Measurements from ENCODE around the gene CCDC106. TPM values are rescaled to one million over a fixed set of nuclear protein-coding genes. Genes with fewer than 3 reads are reported as not detected.

Gene CCDC106
- total RNA-seq, 1 experiment from 2014 or later = 19.9 TPM

DNA sequence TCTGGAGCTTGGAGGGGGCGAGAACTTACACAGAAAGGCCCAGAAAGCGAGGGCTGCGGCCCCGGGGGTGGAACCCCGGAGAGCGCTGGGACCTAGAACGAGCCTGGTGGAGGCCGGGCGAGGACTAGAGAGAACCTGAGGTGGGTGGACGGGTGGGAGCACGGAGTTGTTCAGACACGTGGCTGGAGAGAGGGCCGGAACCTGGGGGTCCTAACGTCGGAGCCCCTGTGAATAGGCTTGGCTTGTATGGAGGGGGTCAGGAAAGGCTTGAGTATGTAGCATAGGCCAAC, 4.2 kb upstream of the CCDC106 start:
- Histone ChIP-seq H2BK15ac (ENCODE audit: low read depth, low read length) (no peak overlapping the region), H3K79me2 (ENCODE audit: insufficient read depth, low read length) (peaks cover 7% of the 10 kb centered on the region; the same call in 1 of the 2 replicates), H3K23ac (ENCODE audit: insufficient read length, low read depth, low read length) (no peak overlapping the region), H2BK120ac (ENCODE audit: low read depth, low read length, poor library complexity, severe bottlenecking) (no peak overlapping the region), H3K79me1 (ENCODE audit: insufficient read depth, low read depth, low read length, poor library complexity, severe bottlenecking) (peaks cover 3% of the 10 kb centered on the region), H3K18ac (ENCODE audit: insufficient read length, low read depth, low read length) (no peak overlapping the region), H3K27me3 (ENCODE audit: insufficient read depth, low read length) (no peaks in the 10 kb centered on the region), H3K27ac (ENCODE audit: insufficient read length, low read depth, low read length) (no peak overlapping the region), H3K4me1 (ENCODE audit: insufficient read depth, low read length) (no peaks in the 10 kb centered on the region), H4K20me1 (ENCODE audit: control insufficient read depth, insufficient read depth, insufficient read length) (no peaks in the 10 kb centered on the region), H2BK5ac (ENCODE audit: insufficient read length, low read length) (no peak overlapping the region), H4K5ac (ENCODE audit: insufficient read length, low read depth, low read length) (no peak overlapping the region), H3K4me2 (ENCODE audit: insufficient read depth, insufficient read length, low read length) (peak overlapping the region; percentile 73), H2BK20ac (ENCODE audit: low read depth, low read length, poor library complexity, severe bottlenecking) (no peak overlapping the region), H2AK5ac (ENCODE audit: insufficient read length, low read length) (no peak overlapping the region), H3T11ph (ENCODE audit: low read length) (no peak overlapping the region), H3K9me3 (ENCODE audit: control insufficient read depth, low read depth, low read length) (no peaks in the 10 kb centered on the region), H2AFZ (ENCODE audit: low read length) (no peak overlapping the region), H3K14ac (ENCODE audit: insufficient read depth, low read length) (no peak overlapping the region; the same call in 1 of the 2 replicates), H3K9ac (ENCODE audit: extremely low read depth, insufficient read length, low read length) (peak overlapping the region; percentile 70), H4K91ac (ENCODE audit: insufficient read length, low read depth, low read length) (no peak overlapping the region), H3K4ac (ENCODE audit: low read depth, low read length) (no peak overlapping the region), H3K23me2 (ENCODE audit: insufficient read length, low read depth, low read length, poor library complexity, severe bottlenecking) (peaks cover 40% of the 10 kb centered on the region), H2BK12ac (ENCODE audit: insufficient read length, low read depth, low read length) (no peak overlapping the region), H4K8ac (replicated peaks; ENCODE audit: insufficient read length, low read depth, low read length) (no peak overlapping the region), H3K56ac (ENCODE audit: insufficient read length, low read depth, low read length) (no peak overlapping the region)
- Mint-ChIP-seq H3K9me3 (peaks cover 0 to 4% of the 10 kb centered on the region in 2 experiments; a peak in 2 of 5 replicates), H3K27ac (peak overlapping the region in 2 of 3 experiments; percentile 94 to 98; a peak in 4 of 7 replicates), H3K4me1 (peaks cover 26 to 43% of the 10 kb centered on the region in 2 experiments), H3K4me3 (peak overlapping the region; percentile 97), H3K36me3 (ENCODE audit: insufficient read depth in 1 of 3, low read depth in 3 of 3) (peaks cover 17 to 37% (median 26%) of the 10 kb centered on the region in 3 experiments), H3K27me3 (ENCODE audit: low read depth) (peaks cover 3% of the 10 kb centered on the region; the same call in 1 of the 2 replicates)
- TF ChIP-seq, protein P1, sequence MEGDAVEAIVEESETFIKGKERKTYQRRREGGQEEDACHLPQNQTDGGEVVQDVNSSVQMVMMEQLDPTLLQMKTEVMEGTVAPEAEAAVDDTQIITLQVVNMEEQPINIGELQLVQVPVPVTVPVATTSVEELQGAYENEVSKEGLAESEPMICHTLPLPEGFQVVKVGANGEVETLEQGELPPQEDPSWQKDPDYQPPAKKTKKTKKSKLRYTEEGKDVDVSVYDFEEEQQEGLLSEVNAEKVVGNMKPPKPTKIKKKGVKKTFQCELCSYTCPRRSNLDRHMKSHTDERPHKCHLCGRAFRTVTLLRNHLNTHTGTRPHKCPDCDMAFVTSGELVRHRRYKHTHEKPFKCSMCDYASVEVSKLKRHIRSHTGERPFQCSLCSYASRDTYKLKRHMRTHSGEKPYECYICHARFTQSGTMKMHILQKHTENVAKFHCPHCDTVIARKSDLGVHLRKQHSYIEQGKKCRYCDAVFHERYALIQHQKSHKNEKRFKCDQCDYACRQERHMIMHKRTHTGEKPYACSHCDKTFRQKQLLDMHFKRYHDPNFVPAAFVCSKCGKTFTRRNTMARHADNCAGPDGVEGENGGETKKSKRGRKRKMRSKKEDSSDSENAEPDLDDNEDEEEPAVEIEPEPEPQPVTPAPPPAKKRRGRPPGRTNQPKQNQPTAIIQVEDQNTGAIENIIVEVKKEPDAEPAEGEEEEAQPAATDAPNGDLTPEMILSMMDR (conservative IDR thresholded peaks at IDR 0.05) = no peak
- no peak for DNase-seq
- WGBS (ENCODE audit: extremely low coverage, insufficient read length, low lambda C conversion rate) = no CpG with 5 or more reads among the region's 15 CpGs

Data from H9 (cell line).